ENCODE measurements around the gene SFXN2.

The SFXN2 gene

GRCh38 chr10:102767428-102768160 lies 53.2 kb downstream of the SFXN2 start:
- no peak for TF ChIP-seq CTCF (IDR thresholded peaks at IDR 0.05)

- TF ChIP-seq CTCF (IDR thresholded peaks at IDR 0.05), result no peak
Measured at GRCh38 chr10:102769375-102770107, 55.1 kb downstream of the SFXN2 start.

- TF ChIP-seq CTCF (IDR thresholded peaks at IDR 0.05), result no peak
Measured at GRCh38 chr10:102770108-102770482, 55.7 kb downstream of the SFXN2 start.

GRCh38 chr10:102770792-102771191 lies 56.4 kb downstream of the SFXN2 start:
- no peak for TF ChIP-seq CTCF (IDR thresholded peaks at IDR 0.05)

- TF ChIP-seq CTCF (IDR thresholded peaks at IDR 0.05), result no peak
Measured at GRCh38 chr10:102773320-102773719, 58.9 kb downstream of the SFXN2 start.

GRCh38 chr10:102773986-102774385 lies 59.5 kb downstream of the SFXN2 start:
- TF ChIP-seq CTCF (IDR thresholded peaks at IDR 0.05), result no peak

- TF ChIP-seq CTCF (IDR thresholded peaks at IDR 0.05), result no peak
Measured at GRCh38 chr10:102775201-102775934, 60.9 kb downstream of the SFXN2 start.

Measured in LNCAP (cell line).